Endometrium (tissue), 2 donors: ENCODE measurements around the gene GPD2.

Experiments used
- FAIRE-seq: peaks from 2 replicates; lab custom pipeline; 2012; peaks lifted over from hg19 to GRCh38; lab: Jason Lieb, UNC
- donor health status: control.
- donor health status: control.

The GPD2 gene

DNA sequence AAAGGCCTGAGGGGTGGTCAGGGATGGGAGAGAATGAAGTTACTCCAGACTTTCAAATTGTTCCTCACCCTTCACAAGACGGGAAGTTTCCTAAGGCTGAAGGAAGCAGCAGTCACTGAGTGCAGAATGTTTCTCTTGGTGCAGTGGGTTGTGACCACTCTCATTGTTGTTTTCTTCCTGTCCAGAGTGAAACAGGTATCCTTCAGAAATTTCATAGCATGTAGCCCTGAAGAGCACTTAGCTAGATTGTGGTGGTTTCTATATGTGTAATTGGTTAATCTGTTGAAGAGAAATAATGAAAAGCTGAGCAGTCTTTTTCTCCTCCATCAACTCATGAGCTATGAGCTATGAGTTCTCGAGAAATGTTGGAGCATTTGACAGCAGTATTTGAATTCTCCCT, 96.8 kb downstream of the GPD2 start:
- no peak for FAIRE-seq

DNA sequence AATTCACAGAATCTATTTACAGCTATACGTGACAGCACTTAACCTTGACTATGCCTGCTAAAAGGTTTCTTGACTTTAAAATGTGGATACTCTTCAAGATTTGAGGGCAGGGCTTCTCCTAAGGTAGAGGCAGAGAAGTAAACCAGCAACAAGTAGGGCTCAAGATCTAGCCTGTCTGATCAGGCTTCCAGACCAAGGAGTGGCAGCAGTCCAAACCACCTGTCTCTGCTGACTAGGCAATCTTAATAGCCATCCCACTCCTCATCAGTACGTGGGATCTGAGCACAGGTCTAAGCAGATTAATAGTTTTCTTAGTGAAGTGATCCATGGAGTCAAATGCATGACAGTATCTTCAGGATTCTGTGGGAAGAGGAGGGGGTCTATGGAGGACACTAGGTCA, 100.4 kb downstream of the GPD2 start:
- FAIRE-seq = no peak

DNA sequence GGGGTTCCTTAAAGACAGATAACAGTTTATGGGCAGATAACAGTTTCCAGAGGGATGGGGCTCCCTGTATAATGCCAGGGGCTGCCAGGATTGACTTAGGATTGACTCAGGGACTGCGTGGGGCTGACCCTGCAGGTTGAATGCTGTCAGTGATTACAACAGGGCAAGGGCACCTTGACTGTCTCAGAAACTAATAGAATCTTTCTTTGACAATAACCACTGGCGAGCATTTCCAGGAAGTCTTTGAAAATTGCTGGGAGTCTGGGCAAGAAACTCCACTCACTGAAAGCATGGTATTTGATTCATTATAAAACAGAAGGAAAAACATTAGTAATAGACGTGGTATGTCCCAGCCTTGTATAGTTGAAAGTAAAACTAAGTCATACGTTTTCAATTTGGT, 101.0 kb downstream of the GPD2 start:
- FAIRE-seq = no peak

DNA sequence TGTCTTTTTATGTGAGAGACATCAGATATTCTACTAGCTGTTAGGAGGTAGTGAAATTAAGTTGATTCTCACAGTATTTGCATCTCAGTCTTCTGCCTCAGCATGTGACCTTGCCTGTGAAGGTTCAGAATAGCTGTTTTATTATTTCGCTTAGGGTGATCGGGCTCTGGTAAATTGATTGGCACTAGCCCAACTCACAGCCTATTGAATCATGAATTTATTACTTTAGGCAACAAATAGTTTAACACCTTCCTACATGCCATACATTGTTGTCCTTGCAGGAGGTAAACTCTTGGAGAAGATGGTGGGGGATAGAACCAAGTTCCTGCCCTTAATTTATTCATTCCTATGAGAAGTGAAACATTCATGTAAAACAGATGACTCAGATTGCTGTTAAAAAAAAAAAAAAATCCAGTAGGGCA, 101.9 kb downstream of the GPD2 start:
- FAIRE-seq = no peak

DNA sequence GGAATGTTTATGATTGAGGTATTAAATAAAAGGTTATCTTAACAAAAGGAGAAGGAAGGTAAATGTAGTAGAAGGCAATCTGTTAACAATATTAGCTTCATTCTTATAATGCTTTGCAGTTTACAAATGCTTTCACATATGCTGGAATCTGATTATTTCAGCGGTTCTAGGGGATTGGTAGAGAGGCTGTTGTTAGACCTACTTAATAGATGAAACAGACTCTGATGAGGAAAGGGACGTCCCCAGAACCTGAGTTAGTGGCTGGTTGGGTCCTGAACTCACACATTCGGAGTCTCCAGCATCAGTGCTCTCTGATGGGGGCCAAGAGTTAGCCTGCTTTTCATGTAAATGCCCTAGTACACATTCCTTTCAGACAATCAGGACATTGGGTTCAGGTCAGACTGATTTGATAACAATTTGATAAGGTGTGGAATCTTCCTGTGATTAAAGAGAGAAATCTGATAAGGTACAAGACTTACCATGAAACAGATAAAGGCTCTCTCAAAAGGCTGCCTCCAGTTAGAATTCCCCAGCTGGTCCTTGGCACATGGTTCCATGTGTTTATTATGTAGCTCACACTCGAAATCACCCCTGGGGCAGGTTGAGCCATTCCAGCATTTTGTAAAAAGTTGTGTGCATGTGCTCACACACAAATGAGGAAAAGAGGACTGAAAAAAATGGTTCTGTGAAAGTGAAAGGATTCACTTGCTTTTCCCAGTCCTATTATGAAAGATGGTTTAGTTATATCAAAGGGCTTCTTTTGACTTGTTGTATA, 103.1 kb downstream of the GPD2 start:
- no peak for FAIRE-seq

DNA sequence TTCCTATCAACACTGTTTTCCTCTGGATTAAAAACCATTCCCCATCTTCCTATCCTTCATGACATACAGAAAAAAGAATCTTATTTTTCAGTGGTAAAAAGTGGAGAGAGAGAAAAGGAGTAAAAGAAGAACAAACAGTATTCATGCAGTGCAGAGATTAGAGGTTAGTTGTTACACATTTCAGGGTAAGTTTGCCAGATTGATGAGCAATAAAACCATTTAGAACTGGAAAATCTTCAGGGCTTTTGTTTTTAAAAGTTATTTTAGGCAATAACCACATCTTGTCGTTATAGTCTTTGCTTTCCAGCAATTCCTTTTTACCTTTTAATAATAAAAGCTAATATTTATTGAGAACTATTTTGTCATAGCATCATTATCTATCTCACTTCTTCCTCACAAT, 104.5 kb downstream of the GPD2 start:
- FAIRE-seq = no peak

DNA sequence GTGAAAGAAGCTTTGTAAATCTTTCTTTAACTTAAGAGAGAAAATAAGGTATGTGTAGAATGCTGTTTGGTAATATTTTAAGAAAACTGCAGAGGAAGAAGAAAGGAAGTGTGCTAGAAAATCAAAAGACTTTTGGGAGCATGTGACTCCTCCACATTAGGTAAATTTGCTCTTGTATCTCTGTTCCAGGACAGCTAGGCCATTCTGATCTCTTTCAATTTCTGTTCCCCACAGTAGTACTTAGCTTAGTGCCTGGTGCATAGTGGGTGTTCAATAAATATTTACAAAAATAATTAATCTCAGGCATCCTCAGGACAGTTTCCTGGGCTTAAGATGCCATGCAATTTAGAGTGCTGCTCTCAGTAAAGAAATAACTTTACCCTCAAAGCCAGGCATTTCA, 105.0 kb downstream of the GPD2 start:
- FAIRE-seq = no peak

DNA sequence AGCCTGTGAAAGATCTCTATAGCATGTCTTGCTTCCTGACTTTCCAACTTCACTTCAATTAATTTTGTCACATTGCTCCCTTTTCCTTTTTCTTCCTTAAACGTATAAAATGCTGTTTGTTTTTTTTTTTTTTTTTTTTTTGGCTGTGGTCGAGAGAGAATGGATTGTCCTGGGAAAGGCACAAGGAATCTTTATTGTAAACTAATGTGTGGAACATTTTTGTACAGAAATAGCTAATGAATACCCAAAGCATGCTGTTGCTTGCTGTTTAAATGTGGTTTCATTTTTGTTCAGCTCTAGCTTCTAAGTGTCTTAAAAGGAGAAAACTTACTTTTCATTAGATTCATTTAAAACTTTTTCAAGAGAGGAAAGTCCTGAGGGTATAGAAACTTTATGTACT, 105.5 kb downstream of the GPD2 start:
- FAIRE-seq = no peak

DNA sequence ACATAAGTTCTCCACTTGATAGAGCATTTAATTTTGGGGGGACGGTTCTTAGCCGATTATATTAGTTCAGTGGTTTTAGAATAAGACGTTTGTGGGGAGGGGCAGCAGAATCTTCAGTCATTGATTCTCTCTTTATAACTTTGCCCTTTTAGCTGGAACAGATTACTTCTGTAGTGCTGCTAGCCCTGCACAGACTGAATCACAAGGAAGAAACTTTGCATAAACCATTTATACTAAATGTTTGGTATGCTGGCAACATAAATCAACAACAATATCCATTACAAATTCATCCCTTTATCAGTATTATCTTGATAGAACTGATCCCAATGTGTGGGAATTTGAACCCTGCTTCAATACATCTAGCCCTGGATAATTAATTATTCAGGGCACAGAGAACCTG, 112.2 kb downstream of the GPD2 start:
- FAIRE-seq = no peak

DNA sequence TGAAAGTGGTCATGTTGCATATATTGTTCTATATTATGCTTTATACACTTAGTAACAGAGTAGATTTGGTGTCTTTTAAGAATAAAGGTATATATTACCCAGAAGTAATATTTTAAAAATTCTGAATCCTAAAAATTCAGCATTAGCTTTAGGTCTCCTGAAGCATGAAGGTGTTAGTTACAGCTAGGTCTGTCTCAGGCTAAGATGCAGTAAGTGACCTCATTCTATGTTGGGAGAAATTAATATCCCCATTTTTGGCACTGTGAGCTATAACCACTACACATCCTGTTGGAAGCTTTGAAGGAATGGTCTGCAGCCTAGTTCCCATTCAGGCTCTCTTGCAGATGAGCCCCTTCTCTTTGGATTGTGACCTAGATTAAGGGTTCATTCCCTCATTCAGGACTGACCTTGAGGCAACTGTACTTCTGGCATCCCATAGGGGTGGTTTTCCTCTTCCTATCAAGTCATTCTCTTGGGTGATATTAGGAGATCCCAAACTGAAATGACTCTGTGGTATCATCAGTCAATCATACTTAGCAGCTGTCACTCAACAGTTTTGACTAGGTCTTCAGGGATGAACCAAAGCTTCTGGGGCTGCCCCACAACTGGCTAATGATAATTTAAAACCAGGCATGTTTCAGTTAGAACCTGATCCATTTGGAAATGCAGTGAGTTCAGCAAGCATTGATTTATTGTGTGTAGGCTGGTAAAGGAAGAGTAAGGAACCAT, 117.7 kb downstream of the GPD2 start:
- no peak for FAIRE-seq

DNA sequence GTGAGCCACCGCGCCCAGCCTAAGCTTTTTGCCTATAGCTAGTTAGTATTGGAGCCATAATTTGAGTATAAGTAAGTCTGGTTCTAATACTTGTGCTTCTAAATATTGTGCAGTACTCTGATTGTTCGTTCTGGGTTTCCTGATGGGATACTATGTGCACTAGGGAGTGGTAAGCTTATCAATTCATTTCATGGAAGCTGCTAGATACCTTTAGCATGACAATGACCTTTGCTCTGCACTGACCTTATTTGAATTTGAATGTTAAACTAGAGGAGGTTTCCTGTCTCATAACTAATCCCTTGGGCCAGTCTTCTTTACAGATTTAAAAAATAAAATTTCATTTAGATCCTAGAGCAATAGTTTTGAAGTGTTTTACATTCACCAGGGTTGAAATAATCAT, 125.1 kb downstream of the GPD2 start:
- FAIRE-seq = no peak

DNA sequence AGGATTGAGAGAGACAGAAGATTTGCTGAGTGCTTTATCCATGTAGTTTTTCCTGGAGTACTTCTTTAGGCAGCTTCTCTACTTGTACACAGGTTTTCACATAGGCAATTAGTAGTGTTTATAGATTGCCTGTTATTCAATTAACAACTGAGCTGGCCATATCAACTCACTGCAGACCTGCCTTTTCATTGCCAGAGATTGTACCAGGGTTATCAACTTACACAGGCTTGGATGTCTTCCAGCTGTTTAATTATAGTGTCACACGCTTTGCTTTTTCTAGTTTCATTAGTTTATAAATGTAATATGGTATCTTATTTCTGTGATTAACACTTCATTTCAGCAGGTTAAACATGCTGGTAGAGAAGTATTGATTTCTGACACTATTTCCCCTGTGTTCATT, 125.9 kb downstream of the GPD2 start:
- no peak for FAIRE-seq

DNA sequence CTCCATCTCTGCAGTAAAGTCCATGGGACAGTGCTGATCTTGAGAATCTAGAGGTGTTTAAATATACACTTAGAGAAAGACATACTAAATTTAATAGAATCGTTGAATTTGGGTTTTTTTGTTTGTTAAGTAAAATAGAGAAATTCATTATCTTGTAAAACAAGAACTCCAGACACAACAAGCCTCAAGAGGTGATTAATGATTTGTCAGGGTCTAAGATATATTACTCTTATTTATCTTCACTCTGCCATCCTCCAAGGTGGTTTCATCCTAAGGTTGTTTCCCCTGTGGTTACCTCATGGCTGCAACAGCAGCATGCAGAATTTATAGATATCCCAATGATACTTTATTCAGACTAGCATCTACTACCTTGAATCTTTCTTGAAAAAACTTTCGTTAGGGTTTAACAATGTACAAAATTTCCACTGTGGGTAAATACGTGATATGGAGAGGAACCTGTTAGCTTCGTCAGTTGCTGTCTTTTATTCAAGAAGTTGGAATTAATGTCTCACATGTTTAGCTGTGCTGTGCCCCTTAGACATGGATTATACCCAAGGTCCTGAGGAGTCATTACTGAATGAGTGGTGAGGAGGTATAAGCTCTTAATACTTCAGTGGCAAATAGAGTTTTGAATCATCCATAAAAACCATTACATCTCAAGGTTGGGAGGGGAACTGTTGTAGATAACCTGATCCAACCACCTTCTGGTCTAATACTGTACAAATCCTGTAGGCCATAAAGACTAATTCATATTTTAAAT, 128.0 kb downstream of the GPD2 start:
- no peak for FAIRE-seq

DNA sequence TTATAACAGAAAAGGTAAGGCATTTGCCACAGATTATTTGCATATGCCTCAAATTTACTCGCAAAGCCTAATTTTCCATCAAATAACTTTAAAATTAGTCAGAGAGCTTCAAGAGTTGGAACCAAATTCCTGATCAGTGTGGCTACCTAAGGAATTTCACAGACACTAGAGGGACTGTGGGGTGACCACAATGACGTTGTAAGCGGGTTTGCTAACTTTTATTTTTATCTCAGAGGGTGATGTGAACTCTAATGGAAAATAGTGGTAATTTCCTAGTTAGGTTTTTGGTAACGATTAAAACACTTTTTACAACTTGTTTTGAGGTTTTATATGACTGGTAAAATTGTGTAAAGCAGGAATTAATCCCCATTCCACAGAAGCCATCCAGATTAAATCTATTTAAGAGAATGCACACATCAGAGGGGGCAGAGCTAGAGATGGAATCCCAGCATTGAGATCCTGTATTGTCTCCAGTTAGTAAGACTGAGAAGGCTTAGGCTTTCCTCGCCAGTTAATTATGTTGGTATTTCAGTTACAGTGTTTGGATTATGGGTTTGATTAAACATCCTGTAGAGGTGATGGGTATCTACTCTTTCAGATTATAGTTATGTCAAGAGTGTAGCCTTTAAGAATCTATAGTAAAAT, 129.0 kb downstream of the GPD2 start:
- no peak for FAIRE-seq

DNA sequence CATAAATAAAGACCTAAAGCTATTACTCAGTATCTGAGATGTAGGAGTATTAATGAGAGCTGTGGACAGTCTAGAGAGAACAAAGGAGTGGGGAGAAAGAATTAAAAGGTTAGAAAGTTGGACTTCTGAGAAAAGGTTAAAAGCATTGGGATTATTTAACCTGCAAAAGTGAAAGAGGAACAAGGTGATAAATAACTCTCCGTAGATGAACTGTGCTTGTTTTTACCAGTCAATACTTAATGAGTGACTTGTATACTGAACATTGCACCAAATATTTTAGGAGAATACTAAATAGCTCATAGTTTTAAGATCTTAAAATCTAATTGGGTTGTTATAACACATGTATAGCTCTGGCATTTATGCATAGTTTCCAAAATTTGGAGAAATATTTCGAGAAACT, 137.5 kb downstream of the GPD2 start:
- FAIRE-seq = no peak

DNA sequence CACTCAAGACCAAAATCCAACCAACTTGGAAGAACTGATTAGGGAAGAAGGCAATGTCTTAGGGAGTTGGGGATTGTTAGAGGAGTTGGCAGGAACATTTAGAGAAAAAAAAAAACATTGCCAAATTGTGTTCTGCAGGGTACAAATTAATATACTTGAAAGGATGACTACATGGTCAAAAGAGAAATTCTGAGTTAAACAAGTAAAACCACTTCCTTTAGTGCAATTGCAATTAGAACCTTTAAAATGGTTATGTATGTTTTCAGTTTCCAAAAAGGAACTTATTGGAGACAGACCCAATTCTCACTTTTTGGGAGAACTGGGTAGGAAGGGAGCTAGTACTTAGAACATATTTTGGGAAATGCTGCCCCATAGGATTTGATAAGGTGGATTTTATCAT, 137.9 kb downstream of the GPD2 start:
- no peak for FAIRE-seq

DNA sequence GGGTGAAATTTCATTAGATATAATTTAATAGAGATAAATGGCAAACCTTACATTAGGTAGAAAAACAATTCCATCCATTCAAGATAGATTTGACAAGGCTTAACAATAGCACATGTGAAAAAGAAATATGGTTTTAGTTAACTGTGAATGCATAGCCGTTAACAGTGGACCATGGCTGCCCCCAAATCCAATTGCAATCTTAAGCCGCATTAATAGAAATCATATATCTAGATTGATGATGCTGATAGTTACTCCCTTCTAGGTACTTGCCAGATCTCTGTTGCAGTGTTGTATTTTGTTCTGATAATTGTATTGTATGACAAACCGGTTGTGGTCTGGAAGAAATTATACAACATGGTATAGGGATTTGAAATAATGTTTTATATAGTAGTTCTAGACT, 139.8 kb downstream of the GPD2 start:
- FAIRE-seq = no peak

DNA sequence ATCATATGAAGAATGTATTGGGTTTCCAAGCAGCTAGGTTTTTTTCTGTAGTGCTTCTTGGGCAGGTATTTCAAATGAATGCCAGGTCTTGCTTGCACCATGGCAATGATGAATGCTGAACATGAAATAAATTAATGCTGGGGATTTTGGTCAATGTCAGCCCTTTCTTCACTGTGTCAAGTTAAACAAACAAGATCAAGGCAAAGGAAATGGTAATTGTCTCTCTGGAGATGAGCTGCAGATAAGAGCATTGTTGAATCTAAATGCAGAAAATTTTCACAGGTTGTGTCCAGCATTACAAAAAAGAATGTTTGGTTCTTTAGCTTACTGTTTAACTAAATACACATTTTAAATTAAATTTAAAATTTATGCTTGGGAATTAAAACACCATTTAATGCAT, 144.3 kb downstream of the GPD2 start:
- no peak for FAIRE-seq

DNA sequence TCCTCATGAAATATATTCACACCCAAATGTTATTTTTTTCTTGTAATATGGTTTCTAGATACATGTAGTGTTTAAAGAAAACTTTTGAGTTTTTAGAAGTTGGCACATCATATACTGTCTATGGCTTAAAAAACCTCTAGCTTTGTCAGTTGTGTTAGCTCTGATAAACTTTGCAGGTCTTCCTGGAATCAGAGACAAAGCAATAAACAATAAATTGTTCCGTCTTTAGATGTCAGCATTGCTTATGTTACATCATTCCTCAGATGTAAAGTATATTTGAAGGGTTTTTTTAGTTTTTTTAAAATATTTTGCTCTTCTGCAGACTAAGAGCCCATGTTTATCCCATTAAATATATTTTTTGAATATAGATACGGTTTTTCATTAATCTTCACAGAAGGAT, 145.1 kb downstream of the GPD2 start:
- no peak for FAIRE-seq

DNA sequence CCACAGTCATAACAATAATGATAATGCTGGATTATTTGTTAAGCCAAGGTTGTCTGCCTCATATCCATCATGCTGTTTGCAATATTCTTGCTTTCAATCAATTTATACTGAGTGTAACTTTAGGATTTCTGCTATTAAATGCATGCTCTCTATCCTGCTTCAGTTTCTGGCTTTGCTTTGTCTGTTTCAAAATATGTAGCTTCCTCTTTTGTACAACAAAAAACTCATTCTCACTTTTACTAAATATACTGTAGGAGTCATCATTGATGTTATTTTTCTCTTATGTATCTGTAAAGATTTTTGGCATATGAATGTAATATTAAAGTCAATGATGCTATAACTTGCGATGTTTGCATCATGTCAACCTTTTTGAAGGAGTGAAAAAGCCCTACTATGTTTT, 149.3 kb downstream of the GPD2 start:
- FAIRE-seq = no peak

DNA sequence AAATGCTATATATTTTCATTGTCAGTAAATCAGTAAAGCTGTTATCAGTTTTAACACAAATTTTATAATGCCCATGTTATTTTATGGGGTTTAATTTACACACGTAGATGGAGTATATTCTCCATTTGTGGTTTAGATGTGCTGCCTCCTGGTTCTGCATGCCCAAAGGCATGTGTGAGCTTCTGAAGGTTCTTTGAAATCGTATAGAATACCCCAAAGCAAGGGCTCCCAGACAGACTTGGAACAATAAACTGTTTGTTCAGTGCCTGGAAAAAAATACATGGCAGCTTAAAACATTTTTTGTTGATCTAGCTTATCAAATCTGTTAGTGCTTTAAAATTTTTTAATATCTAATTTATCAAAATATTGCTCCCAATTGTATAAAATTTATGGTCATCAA, 150.4 kb downstream of the GPD2 start:
- FAIRE-seq = no peak

DNA sequence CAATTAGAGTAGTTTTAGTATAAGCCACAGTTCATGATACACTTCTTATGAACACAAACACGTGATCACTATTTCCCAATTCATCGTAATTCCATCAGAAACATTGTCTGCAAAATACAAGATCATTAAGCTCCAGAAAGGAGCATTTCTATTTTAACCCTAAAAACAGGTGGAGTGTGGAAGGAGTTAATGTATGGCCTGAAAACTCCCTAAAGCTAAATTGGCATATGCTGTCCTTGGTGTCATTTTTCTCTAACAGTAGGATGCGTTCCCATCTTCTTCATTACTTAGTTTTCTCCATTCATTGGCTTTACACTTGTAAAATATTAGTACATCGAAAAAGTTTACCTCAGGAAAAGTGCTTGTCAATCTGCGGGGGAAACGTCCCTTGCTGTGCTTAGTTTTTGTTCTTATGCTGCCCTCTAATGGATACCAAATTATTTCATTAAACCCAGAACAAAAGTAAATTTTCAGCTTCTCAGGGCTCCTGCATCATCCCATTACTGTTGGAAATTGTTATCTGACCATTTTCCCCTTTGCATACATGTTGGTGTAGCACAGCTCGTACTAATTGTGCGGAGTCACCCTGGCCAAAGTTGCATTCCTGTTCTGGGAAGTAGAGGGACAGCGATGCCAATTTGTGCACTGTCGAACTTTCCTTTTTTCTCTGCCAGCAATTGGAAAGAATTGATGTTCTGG, 153.4 kb downstream of the GPD2 start:
- peak; percentile 55 for FAIRE-seq
